Forelimb muscle (tissue), 1 donor: ENCODE measurements around the gene CDC40. TPM values are rescaled to one million over a fixed set of nuclear protein-coding genes. Genes with fewer than 3 reads are reported as not detected.
A peak's percentile ranks its signal among the peaks of the same experiment; 100 is the strongest.

ENCODE experiments used
- DNase-seq: peaks from one replicate; pipeline ENCODE4 v3.0.0-alpha.2; 2013; ENCODE audit warnings: low read depth
- polyA plus RNA-seq: library from polyadenylated mRNA; unstranded; fragments of 120-200 nt; gene quantifications from one replicate; pipeline ENCODE4 v1.2.1, GENCODE V29; 2013; ENCODE audit not compliant: insufficient read length

Gene CDC40
- 12.6 TPM for polyA plus RNA-seq

DNA sequence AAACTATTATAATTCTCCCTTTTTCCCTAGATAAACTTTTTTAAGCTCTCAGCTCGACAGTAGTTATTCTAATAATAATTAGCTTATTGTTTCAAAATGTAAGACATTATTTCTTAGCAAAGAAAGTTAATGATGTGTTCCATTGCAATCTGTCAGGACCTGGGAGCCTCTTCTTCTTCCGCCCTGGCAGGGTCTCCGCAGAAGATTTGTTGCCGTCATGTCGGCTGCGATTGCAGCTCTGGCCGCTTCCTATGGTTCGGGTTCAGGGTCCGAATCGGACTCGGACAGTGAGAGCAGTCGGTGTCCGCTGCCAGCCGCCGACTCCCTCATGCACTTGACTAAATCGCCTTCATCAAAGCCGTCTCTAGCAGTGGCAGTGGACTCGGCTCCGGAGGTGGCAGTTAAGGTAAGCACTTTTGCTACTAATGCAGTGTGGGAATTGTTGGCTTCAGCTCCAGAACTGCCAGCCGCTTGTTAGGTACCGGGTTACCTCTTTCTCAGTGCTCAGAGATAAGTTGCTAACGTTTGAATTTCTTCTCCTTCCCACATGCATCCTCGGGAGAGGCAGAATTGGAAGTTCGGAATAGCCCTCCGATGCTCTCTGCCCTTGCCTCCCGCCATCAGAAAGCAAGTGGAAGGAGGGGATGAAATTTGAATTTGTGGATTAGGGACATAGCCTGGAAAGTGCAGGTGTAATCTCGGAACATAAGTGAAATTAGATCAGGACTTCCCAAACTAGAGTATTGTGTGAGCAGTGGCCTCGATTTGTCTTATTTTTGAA, at the start of gene CDC40:
TSS of gene CDC40 (plus strand) at position 200 of the 781 bp plus-strand sequence. CDS start at position 218, 18 bp downstream.
- DNase-seq: no peak

DNA sequence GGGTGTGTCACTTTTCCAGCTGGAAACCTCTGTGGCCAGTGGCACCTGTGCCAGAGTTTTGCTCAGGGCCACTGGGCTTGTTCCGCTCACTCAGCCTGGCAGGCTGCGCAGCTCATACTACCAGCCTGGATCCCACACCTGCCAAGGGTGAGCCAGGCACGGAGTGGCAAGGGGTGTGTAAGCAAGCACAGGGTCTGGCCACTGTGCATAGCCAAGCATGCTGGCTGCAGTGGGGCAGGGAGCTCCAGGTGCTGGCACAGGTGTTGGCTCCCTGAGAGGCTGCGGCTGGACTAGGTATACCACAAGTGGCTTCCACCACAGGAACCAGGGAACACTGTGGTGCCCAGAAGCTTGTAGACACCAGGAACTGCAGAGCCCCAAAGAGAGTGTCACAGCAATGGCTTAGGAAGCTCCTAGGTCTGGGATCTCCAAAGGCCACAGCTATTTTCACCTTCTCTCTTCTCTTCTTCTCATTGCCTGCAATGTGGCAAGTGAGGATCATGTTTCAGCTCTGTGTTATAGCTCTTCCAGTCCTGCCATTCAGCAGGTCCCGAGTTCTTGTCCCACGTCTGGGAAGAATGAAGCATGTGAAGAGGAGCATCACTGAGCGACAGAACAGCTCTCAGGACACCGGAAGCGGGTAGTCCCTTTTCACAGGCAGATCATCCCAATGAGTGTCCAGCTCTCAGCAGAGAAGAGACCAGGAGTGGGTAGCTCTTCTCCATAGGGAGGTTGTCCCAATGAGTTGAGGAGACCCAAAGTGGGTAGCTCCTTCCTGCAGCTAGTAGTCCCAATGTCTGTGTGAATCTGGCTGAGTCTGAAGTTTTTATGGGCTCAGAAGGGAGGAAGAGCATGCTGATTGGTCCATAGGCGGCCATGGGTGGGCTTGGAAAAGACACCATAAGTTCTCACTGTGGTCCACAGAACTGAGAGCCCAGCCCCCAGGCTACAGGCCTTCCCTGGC, 42.0 kb upstream of the CDC40 start:
- DNase-seq: no peak

DNA sequence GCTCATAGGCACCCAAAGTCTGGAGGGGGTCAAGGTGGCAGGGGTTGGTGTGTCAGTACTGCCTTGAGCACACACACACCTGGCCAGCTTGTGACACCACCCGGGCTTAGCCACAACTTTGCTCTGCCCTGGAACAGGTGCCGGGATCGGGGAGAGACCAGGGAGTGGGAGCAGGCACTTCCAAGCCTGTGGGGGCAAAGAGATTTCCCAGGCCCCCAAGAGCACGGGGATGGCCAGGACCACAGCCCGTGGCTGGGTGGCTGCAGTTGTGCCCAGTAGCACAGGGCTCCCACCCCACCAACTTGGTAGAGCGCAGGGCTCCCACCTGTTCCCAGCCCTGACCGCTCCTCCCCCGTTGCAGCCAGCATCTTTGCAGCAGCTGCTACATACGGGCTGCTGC, 41.2 kb upstream of the CDC40 start:
- no peak for DNase-seq

DNA sequence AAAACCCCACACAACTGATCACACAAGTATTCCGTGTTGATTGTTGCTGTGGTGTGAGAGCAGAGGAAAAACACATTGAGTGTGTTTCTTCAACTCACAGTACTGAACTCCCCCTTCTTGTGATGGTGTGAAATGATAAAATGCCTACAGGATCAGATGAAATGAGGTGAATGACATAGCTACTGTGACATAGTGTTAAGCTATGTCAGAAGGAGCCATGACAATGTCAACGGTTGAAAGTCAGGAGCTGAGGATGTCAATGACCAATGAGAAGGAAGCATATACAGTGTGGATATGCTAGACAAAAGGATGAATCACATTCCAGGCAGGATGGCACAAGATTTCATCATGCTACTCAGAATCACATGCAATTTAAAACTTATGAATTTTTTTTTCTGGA, 39.6 kb upstream of the CDC40 start:
- no peak for DNase-seq

DNA sequence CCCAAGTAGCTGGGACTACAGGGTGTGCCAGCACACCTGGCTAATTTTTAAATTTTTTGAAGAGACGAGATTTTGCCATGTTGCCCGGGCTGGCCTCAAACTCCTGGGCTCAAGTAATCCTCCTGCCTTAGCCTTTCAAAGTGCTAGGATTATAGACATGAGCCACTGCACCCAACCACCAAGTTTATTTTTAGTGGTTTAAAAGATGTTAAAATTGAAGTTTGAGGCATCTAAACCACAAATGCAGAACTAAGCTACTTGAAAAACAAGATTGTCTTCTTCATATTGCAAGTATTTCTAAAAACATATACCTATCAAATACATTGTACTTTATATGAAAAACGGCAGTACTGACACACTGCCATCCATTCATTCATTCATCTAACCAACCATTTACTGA, 32.4 kb upstream of the CDC40 start:
- DNase-seq: no peak

DNA sequence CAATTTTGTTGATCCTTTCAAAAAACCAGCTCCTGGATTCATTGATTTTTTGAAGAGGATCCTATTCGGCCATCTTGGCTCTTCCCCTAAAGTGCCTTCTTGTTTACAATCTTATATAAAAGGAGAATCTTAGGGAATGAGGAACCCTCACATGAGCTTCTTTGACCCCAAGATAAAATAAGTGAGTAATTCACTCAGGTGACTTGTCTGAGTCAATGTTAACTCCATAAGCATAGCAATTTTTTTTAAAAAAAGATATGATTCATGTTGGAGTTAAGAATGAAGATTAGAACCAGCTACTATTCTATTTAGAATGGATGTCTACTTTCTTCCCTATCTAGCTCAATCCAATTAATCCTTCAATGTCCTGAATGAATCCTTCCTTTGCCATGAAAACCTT, 21.7 kb upstream of the CDC40 start:
- no peak for DNase-seq

DNA sequence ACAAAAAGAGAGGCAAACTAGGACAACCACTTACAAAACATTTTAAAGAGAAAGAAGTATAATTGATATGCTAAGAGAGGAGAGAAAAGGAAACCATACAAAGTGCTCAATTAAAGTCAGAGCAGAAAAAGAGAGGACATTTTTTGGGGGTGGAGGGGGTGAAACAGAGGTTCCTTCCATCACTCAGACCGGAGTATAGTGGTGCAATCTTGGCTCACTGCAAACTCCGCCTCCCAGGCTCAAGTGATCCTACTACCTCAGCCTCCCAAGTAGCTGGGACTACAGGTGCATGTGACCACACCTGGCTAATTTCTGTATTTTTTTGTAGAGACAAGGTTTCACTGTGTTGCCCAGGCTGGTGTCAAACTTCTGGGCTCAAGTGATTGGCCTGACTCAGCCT, 10.1 kb upstream of the CDC40 start:
- no peak for DNase-seq

DNA sequence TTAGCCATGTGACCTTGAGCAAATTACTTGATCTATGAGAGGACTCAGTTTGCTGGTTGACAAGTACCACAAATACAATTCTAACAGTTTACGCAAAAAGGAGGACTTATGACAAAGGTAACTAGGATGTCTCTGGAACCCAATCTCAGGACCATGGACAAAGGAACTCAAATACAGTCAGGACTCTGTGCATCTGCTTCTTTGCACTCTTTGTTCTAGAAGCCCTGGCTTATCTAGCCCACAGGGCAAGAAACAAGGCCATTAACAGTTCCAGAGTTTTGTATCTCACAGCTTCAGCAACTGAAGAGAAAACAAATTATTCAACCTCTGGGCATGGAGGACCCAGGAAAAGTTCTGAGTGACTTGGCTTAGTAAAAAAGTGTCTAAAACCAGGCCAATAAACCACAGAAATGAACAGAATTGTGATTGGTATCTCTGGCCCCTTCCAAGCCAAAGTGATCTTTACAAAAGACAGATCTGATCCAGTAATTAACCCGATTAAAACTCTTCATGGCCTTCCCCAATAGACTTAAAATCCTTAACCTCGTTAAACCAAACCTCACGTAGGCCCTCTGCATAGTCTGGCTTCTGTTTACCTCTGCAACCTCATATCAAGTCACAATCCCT, 6.6 kb upstream of the CDC40 start:
- no peak for DNase-seq

DNA sequence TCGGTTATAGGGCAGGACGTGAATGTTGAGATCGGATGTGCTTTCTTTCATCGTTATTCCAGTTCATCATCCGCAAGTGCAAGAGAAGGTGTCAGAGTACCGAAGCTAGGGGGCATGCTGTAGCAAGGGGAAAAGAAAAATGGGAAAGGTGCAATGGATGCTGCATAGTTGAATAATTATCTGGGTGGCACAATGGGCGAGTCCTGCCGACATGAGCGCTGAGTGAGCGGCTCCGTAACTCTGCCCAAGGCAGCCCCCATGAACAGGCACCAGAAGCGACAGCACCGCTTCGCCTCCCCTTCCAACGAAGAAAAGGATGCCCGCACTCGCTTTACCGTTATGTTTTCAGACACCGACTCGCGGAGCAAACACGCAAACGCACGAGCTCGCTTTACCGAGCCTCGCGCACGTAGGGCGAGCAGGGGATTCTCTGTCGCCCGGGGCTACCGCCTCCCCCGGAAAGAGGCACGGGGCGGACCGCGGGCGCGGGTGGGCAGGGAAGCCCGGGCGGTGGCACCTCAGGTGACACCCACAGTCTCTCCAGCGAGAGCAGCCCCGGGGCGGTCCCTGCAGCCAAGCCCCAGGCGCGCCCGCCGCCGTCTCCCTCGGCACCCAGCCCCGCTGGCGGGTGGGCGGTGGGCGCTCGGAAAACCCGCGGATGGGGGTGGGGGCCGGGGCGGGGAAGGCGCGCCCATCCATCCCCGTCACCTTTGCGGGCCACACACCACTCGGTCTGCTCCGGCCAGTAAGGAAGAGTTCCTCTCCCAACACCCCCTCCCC, 1.4 kb upstream of the CDC40 start:
- DNase-seq: peak; percentile 25

DNA sequence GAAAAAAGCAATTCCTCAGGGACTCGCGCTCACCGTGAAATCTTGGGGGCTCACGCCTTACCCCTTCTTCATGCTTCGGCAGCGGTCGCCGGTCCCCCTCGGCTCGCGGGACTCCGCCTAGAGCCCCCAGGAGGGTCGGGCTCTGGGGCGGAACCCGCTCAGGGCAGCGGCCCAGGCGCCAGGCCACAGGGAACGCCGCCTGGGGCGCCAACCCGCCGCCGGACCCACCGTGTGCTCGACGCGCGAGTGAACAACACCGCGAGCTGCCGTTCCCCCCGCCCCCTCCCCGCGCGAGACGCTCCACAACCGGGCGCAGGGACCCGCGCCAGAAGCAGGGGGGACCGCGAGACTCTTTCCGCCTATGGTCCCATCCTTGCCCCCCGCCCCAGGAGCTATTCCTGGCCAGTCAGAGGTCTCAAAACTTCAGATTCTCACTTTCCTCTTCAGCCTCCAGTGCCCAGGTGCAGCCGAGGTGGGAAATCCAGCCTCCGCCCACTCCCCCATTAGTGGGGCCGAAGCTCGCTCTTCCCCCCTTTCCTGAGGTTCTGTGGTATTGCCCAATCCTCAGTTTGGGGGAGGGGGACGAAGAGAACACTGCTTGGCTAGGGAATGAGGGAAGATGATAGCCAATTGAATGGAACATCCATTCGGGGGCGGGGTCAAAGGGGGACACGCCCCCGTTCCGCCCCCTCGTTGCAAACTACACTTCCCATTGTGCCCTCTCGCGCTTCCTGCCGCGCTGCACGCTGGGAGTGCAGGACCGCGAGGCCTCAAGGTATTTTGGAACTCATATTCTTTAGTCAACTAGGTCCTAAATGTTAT, 610 bp upstream of the CDC40 start, which contains the start of gene WASF1:
TSS of gene WASF1 (minus strand) at position 265 of the 822 bp plus-strand sequence. CDS start 52,069 bp downstream, outside the sequence.
- peak; percentile 91 for DNase-seq

DNA sequence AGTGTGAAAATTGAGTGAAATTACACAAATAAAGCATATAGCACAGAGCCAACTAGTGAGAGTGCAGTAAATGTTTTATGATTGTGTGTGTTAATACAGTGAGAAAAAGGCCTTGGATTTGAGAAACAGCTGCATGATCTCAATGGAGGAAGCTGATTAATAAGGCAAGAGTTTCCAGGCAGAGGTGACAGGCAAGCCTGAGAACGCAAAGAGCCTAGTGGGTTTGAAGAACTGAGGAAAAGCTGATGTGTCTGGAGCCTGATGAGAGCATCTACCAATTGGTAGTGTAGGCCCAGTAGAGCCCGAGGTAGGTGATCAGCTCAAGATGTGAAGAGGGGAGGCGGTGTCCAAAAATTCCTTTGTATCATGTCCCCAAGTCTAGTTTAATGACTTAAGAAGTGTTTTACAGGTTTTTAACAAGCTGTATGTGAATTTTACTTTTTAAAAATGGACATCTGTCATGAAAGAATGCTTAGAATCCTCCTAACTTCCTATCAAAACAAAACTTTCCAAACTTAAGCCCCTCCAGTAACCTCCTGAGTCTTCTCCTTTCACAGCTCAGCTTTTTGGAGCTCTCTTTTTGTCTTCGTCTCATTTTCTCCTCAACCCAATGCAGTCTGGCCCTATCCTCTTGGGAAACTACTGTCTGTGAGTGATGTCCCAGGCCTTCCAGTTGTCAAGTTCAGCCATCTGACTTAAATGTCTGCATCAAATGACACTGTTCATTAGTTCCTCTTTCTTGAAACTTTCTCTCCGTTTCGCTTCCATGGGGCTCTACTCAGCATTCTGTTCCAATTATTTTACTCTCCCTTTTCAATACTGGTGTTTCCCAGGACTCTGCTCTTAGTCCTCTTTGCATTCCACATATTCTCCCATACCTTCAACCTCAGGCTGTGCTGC, 1.2 kb downstream of the CDC40 start:
- DNase-seq: no peak

DNA sequence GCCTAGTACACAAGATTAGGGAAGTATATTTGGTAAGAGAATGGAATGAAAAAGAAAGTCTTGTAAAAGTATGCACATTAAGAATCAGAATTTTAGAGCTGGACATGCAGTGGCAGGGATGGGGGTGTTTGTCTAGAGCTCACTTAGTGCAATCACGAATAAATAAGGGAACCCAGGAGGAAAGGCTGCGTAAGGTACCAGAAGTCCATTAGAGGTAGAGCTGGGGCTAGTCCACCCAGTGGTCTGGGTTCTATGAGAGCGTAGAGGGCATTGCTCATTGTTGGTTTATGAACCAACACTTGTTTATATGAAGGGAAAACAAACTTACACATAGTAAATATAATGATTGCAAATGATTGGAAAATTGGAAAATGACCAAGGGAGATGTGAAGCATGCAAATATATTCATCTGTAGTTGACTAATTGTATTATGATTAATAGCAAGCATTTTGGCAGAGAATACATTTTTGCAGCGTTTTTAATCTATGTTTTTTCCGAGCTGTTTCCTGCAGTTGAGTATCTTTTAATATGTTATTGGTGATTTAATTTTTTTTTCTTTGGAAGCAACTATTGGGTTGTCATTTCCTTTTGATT, 3.2 kb downstream of the CDC40 start:
- no peak for DNase-seq

DNA sequence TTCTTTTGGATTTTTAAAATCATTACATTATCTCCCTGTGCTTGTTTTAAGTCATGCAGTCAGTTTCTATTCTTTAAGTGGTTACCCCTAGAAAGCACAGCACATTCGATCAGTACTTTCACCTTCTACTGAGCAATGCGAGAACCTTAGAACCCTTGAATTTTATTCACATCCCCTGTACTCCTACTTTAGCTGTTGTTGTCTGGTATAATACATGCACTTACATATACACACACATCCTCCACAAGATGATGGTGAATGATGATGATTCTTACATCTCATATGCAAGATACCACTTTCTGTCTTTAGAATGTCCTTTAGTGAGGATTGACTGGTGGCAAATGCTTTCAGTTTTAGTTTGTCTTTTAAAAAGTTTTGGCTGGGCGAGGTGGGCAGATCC, 5.7 kb downstream of the CDC40 start:
- no peak for DNase-seq

DNA sequence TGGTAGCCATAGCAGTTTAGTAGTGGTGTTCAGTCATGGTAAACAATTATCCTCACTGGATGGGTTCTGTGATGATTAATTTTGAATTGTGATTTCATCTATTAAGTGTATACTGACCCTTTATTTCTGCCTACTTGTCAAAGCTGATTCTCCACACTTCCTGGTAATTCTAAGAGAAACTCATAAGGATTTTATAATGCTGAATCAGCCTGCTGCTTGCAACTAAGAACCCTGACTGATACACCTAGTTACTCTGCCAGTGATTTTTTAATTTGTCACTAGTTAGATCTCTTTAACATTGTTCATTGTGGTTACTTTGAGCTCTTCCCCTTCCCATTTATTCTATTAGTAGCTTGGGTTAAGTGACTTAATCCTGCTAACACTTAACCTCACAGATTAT, 8.6 kb downstream of the CDC40 start:
- DNase-seq: no peak

DNA sequence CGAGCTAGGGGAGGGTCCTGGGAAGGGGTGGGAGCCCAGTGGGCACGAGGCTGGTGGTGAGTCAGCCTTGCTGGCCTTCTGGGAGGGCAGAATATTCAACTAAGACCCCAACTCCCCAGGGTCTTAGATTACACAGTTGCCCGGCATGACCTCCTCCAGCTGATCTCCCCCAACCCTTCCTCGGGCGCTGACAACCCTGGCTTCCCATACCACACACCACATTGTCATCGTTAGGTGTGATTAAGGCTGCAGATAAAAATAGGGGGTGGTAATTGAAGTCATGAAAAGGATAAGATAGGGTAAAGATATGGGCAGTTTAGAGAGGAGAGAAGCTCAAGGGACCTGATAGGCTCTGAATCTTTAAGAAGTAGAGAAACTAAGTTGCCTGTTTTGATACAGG, 10.5 kb downstream of the CDC40 start:
- DNase-seq: no peak

DNA sequence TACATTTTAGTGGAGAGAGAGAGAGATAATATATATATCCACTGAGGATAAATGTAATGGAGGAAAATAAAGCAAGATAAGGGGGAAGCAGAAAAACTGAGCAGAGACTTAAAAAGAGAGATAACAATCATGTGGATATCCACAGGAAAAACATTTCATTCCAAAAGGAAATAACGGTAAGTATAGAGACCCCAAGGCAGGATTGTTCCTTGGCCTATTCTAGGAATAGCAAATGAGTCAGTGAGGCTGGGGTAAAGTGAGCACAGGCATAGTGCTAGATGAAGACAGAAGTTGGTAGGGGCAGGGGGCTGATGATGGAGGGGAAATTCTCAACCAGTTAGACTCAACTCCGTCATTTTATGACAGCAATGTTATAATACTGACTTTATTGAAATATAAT, 11.2 kb downstream of the CDC40 start:
- no peak for DNase-seq

DNA sequence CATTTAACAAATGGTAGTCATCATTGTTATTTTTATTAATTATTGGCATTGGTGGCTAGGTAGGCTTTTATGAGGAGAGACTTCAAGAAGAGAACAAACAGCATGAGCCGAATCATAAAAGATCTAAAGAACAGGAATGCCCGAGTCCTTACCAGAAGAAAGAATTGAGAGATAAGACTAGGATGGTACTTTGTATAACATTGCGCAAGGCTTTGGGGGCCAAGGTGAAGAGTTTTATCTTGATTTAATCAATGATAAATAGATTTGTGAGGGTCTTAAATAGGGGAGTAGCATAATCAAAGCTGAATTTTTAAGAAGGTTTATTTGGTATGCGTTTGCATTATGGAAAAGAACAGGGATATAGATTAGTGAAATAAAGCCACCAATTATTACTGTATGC, 15.4 kb downstream of the CDC40 start:
- no peak for DNase-seq

DNA sequence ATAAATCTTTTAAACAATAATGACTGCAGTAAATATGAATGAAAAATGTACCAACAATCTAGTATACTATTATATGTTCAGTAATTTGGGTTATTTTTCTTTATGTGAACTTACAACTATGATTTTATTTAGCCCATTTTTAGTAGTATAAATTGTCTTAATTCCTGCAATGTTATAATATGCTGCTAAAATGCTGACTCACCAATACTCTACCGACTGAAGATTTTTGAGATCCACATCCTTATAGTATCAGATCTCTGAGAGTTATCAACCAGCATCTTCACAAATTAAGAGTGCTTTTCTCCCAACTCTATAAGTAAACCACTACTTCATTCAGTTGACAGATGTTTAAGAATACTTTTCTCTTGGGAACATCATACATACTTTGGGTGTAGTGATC, 16.6 kb downstream of the CDC40 start:
- no peak for DNase-seq

DNA sequence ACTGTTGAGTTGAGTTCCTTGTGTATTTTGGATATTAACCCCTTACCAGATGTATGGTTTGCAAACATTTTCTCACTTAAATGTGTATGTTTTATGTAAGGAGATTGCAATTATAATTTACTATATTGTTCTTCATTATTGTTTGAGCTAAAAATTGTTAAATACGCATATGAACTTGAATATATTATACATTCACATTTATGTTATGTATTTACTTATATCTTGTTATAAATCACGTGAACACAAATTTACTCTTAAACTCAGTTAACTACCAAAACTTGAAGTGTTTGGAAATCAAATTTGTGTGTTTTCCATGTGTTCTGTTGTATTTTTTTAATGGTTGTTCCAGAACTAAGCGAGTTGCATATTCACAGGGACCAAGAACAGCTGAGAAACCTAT, 18.3 kb downstream of the CDC40 start:
- DNase-seq: no peak
